HG02623 (cell line): ENCODE results near the gene RETREG1.
"Not testable (repeated sequence)": the region's sequence is repeated elsewhere in the genome, so short reads cannot be mapped to it uniquely, and the experiment has no call there.

Source experiments
- ATAC-seq: cut with Tn5 transposase; IDR thresholded peaks from one replicate; pipeline ENCODE4 v1.9.1; 2021; ENCODE audit warnings: moderate library complexity; ENCODE audit not compliant: unreplicated experiment

Gene RETREG1

GRCh38 chr5:16558984-16559629 lies 57.7 kb downstream of the RETREG1 start:
- no peak for ATAC-seq

GRCh38 chr5:16557477-16557876 lies 59.3 kb downstream of the RETREG1 start:
- ATAC-seq: no peak

DNA sequence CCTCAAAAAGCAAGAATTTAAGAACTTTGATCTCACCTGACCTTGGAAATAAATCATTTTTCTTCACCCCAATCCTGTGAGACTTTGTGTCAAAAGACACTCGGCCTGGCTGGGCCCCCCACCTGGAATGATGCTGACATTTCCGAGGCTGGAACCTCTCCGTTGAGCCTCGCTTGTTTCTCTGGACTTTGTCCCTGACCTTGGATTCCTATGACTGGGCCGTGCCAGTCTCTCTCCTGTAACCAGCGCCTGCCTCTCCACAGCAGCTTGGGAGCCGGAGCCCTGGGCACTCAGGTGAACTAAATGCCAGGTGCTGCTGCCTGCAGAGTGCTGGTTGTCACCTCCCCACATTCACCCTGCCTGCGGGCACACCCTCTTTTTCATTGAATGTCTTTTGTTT lies 62.7 kb downstream of the RETREG1 start:
- no peak for ATAC-seq

DNA sequence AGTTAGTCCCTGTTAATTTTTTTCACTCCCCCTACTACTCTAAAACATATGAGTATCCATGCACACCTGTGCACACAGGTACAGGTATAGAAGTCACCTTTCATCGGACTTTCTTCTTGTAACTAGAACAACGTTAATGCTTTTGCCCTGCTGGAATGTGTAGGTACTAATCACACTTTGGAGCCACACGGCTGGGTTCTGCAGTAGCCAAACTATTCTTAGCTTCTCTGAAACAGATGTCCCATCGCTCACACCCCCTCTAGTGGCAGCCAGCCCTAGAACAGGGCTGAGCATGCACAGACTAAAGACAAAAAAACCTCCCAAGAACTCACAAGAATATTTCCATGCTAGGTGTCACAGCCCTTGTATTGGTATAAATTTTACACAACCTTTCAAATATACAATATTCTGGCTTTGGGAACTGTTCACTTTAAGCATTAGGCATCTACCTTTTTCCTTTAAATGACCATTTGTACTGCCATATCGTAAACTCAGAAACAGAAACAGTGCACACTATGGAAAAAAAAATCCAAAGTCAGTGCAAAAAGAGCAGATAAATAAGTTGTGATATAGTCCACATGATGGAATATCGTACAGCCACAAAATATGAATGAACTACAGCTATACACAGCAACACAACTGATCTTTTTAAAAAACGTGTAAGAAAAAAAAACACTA lies 64.0 kb downstream of the RETREG1 start:
- peak; percentile 92 for ATAC-seq

GRCh38 chr5:16551628-16552027 lies 65.2 kb downstream of the RETREG1 start:
- no peak for ATAC-seq

GRCh38 chr5:16550316-16550952 lies 66.4 kb downstream of the RETREG1 start:
- ATAC-seq: peak; percentile 62

GRCh38 chr5:16549491-16550206 lies 67.1 kb downstream of the RETREG1 start:
- no peak for ATAC-seq

DNA sequence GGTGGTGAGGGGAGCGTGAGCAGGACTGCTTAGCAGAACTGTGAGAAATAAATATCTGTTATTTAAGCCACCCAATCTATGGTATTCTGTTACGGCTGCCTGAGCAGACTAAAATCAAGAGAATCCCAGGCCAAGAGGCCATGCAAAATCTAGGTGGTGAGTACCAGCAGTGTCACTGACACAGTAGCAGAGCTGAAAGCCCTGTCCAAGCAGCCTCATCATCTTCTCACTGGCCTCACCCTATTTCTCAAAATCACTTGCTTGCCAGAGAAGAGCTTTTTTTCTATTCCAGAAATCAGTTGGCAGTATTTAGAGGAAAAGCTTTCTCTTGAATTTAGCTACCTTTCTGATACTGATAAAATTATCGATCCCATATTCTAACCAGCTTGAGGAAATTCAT lies 68.0 kb downstream of the RETREG1 start:
- ATAC-seq: no peak

DNA sequence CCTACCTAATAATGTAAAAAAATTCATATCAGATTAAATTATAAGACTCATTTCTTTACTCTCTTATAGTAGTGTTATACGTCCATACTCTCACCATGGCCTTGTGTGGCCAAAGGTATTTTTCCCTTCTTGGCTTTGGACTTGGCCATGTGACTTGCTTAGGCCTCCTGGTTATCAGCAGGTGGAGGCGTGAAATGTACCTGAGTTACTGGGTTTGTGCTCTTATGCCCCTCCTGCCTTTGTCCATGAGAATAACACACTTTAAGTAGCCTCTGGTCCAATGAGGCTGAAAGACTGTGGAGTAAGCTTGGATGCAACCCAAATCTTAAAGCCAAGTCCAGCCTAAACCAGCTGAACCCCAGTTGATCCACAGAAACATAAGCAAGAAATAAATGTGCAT lies 68.7 kb downstream of the RETREG1 start:
- no peak for ATAC-seq

DNA sequence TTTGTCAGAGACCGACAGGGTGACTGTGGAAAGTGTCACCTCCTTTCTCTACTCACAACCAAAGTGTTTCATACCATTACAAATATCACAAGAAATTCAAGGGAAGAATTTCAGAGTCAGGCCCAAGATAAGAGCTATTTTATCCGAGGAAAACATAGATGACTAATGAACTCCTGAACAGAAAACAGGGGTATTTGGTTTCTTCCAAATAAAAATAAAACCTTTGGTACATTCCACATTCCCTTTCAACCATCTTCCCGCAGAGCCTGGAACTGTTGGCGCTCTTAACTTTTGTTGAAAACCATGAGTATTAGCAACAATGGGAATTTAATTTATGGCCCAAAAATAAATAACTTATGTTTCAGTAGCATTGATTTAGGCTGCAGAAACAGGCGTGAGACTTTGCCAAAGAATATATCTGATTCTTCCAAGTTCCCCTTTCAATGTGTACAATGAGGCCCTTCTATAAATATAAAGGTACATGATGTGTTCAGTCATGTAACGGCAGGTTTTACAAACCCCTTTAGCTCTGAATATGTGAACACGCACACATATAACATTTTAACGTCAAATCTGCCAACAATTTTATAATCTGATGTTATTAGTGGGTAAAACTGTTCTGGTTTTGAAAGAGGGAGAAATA lies 69.5 kb downstream of the RETREG1 start:
- no peak for ATAC-seq

DNA sequence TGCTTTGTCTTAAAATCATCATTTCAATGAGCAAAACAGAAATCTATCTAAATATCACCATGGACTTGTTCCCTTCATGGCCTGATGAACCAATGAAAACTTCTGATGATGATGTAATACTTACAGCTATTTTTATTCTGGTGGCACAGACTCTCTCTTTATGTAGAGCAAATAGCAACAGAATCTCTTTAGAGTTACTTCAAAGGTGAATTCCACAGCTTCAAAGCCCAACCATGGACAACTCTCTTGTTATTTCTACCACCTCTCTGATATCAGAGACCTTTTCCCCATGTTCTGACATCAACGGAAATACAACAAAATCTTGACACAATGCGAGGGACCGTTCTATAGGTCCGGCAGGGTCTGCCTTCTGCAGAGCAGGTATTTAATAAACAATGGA lies 70.1 kb downstream of the RETREG1 start:
- ATAC-seq: no peak

DNA sequence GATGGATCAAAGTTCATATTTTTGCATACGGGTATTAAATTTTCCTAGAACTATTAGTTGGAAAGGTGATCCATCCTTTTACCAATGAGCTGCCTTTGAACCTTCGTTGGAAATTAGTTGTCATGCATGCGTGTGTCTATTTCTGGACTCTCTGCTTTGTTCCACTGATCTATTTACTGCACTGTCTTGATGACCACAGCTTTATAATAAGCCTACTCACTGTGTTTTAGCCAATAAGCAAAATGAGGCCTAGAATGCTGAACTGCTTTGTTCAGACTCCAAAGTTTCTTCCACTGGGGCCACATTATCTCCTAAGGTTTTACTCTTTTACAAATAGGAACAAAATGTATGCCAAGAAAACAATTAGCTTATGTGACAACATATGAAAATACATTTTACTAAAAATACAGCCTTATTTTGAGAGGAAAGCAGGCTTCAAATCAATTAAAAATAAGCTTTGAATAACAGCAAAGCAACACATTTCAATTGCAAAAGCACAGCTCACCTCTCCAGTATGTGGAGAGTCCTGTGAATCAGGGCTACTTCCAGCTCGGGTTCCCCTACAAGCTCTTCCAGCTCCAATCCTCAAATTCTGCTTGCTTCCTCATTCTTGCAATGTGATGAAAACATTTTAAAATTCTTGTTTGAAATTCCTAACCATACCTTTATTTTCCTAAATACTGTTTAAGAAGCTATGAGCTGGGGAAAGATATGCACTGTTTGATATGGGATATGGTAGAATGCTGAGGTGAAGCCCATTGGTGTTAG lies 72.0 kb downstream of the RETREG1 start:
- no peak for ATAC-seq

- ATAC-seq: not testable (repeated sequence)
Observed at GRCh38 chr5:16543206-16543605, 73.6 kb downstream of the RETREG1 start.

DNA sequence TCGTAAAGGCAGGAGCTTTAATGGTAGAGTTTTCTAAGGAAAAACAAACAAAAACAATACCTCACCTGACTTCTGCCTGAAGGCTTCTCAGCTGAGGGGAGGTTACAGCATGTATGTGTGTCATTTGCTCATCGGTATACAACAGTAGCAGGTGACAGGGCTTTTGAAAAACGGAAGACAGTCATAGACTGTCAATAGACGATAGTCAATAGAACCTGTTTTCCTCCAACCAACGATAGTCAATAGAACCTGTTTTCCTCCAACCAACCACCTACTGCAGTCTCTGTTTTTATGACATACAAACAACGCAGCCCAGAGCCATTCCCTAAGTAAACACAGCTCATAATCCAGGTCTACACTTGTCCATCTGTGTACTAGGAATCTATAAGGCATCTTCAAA lies 74.6 kb downstream of the RETREG1 start:
- no peak for ATAC-seq

DNA sequence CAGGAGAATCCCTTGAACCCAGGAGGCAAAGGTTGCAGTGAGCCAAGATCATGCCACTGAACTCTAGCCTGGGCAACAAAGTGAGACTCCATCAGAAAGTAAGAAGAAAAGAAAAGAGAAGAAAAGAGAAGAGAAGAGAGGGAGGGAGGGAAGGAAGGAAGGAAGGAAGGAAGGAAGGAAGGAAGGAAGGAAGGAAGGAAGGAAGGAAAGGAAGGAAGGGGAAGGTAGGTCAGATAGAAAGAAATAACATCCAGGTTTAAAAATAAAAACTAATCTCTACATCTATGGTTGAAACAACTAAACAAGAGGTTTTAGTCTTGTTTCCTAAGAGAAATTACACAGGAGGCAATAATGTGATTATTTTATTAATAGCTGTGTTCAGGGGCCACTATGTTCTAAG lies 75.2 kb downstream of the RETREG1 start:
- not testable (repeated sequence) for ATAC-seq

GRCh38 chr5:16540421-16540820 lies 76.4 kb downstream of the RETREG1 start:
- ATAC-seq: no peak

DNA sequence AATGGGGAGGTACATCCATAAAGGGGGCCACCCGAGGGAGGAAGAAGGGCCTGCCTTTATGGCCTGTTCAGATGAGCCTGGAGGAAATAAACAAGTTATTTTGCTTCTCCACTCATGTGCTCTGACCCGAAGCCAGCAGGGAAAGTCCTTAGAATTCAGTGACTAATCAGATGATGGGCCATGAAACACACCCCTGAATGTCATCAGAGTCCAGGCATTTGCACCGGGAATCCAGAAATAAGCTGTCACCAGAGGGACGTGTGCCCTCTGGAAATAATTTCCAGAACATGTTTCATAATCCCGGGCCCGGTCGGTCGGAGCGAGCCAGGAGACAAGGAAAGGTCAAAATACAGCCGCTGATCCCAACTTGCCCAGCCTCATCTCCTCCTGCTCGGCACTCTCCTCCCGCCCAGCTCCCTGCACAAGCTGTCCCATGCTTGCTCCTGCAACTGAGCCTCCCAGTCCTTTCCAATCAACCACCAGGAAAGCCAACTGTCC lies 77.6 kb downstream of the RETREG1 start:
- ATAC-seq: no peak

GRCh38 chr5:16538006-16538405 lies 78.8 kb downstream of the RETREG1 start:
- ATAC-seq: no peak

- no peak for ATAC-seq
Observed at GRCh38 chr5:16536818-16537217, 80.0 kb downstream of the RETREG1 start.

DNA sequence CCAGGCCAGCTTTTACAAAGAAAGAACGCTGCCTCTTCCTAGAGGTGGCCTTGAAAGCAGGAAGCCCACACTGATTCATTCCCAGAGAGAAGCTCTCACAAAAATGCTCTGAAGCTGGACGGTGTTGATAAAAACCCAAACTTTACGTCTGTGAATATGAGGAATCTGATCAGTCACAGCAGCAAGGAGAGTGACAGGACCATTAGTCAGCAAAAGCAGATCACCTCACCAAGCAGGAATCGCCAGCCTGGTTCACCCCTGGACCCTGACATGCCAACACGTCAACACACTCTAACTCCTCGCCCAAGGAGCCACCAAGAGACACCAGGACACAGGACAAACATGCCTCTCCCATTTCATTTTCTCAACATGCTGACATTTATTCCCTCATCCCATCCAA lies 80.6 kb downstream of the RETREG1 start:
- no peak for ATAC-seq
